Epithelial cell of esophagus (primary cell): ENCODE data around the gene SCFD2.

Source experiments
- DNase-seq: peaks from one replicate; pipeline ENCODE4 v3.0.0; 2010; ENCODE audit warnings: low read depth
- H3K4me3 ChIP-seq: 2 replicates; pipeline ENCODE4 v1.5.1; 2011; ENCODE audit warnings: mild to moderate bottlenecking, low read length, control low read depth
- TF ChIP-seq, protein P1 (sequence below): IDR thresholded peaks from 2 replicates; pipeline ENCODE4 v1.5.1; 2011; ENCODE audit warnings: low read depth, mild to moderate bottlenecking, low read length, control low read depth, inconsistent platforms; ENCODE audit not compliant: insufficient read depth; ENCODE audit errors: missing control alignments

Gene SCFD2

DNA sequence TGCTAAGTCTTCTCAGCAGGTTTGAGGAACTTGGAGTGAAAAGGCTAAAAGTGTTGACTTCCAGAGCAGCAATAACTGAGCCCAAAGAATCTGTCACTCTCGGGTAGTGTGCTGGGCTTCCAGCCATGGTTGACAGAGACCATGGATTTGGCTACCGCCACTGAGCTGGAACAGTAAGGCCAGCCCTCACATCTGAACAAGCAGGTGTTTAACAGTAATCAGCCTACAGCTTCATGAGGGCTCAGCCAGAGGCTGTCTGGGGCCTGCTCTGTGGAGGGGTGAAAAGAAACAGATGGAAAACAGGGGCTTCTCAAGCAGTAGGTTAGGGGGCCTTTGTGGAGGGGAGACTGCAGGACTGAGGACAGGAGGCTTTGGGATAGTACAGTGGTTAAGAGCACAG lies 488.8 kb downstream of the SCFD2 start:
- no peak overlapping the region for H3K4me3 ChIP-seq
- TF ChIP-seq, protein P1, sequence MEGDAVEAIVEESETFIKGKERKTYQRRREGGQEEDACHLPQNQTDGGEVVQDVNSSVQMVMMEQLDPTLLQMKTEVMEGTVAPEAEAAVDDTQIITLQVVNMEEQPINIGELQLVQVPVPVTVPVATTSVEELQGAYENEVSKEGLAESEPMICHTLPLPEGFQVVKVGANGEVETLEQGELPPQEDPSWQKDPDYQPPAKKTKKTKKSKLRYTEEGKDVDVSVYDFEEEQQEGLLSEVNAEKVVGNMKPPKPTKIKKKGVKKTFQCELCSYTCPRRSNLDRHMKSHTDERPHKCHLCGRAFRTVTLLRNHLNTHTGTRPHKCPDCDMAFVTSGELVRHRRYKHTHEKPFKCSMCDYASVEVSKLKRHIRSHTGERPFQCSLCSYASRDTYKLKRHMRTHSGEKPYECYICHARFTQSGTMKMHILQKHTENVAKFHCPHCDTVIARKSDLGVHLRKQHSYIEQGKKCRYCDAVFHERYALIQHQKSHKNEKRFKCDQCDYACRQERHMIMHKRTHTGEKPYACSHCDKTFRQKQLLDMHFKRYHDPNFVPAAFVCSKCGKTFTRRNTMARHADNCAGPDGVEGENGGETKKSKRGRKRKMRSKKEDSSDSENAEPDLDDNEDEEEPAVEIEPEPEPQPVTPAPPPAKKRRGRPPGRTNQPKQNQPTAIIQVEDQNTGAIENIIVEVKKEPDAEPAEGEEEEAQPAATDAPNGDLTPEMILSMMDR, result no peak
- DNase-seq, result no peak

DNA sequence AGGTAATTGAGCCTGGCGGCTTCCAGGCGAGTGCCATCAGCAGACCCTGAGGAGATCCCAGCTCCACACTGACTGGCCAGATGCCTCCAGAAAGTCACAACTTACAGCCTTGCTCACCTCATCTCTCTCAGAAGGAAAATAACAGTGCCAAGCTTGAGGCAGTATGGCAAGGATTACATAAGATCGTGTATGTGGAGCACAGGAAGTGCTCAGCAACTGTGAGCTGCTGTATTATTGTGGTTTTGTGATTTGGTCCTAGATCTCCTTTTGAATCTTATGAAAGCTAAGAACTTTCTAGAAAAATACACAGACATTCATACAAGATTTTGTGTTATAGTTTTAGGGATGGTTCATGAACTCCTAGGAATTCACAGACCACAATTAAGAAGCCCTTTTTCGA lies 489.8 kb downstream of the SCFD2 start:
- H3K4me3 ChIP-seq, result no peak overlapping the region
- TF ChIP-seq, protein P1, result no peak
- no peak for DNase-seq

DNA sequence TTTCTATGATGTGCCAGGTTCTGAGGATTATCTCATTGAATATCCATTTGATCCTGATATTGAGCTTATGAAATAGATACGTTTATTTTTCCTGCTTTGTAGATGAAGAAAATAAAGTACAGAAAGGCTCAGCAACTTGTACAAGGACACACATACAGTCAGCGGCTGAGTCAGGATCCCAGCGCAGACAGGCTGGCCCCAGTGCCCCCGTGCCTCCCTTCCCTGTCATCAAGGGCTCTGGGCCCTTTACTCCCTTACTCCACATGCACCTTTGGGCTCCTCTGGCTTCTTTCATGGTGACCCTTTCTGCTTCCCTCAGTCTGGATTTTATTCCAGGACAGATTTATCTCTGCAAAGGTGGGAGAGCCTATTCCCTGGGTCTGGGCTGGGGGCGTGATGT lies 490.9 kb downstream of the SCFD2 start:
- TF ChIP-seq, protein P1, result no peak
- no peak for DNase-seq
- no peak overlapping the region for H3K4me3 ChIP-seq

DNA sequence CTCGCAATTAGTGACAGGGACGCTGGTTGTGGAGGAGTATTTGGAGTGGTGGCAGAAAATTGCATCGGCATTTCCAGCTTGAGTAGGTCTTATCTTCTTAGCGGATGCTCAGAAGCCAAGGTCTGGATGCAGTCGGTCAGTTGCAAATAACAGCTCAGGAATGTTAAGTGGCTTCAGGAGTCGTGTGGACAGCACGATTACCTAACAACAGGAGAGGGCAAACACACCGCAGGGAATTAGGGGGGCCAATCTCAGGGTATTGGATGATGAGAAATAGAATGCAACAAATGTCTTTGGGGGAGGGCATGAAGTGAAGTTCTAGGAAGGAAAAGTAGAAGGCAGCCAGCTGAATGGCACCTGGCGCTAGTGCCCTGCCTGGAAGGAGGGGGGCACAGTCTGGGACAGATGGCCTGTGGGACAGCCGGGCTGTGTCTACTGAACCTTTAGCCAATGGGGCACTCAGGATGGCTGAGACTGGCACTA lies 492.0 kb downstream of the SCFD2 start:
- H3K4me3 ChIP-seq, result no peak overlapping the region
- TF ChIP-seq, protein P1, result no peak
- DNase-seq, result no peak

DNA sequence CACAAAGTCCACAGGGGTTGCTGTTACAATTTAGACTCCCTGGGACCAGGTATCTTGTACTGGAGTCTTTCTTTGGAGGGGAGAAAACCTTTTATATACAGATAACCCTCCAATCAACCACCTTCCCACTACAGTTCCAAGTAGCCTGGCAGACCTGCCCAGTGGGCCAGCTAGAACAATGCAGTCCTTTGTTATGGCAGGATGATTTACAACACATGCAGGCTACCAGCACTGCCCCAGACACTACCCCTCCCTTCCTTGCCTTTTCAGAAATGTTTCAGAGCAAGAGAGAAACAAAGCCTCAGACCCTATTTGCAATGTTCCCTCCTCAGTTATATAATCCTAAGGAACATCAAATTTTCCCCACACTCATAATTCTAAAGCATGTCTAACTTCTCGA lies 492.7 kb downstream of the SCFD2 start:
- TF ChIP-seq, protein P1, result no peak
- H3K4me3 ChIP-seq, result no peak overlapping the region
- no peak for DNase-seq

DNA sequence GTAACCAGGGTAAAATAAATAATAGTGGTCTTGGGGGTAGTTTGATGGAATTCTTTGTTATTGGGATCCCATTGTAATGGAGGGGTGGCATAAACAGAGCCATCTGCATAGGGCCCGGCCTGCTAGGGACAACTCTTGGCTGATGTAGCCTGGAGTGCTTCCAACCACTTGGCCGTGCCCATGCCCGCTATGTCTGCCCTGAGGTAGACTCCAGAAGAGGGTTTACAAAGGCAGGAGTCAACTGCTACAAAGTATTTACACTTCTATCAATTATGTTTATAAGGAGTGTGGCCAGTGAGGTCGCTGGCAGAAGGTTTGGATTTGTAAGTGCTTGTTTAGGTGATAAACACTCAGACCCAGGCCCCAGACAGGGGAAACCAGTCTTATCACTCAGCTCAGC lies 495.6 kb downstream of the SCFD2 start:
- no peak overlapping the region for H3K4me3 ChIP-seq
- TF ChIP-seq, protein P1, result no peak
- no peak for DNase-seq

DNA sequence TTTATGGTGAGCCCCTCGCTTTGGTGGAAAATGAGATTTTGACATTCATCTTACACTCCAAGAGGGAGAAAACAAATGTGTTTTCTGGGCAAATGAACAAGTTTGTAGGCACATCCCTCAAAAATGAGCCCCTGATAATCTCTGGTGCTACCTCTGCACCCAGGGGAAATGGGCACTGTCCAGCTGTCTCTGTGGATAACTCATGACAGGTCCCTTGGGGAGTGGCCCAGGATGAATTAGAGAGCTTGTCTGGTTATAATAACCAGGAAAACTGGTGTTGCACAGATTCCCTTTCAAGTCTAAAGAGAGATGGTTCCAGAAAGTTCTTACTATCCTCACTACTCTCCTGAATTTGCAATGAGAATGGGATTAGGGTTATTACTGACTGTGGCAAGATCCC lies 496.2 kb downstream of the SCFD2 start:
- no peak for DNase-seq
- TF ChIP-seq, protein P1, result no peak
- H3K4me3 ChIP-seq, result no peak overlapping the region
